Kidney epithelial cell (primary cell): Measurements from ENCODE around the gene TM7SF3. TPM values are rescaled to one million over a fixed set of nuclear protein-coding genes. Genes with fewer than 3 reads are reported as not detected.

Source experiments
- DNase-seq: peaks from one replicate; pipeline ENCODE4 v3.0.0-alpha.2; 2010; ENCODE audit warnings: low read depth
- H3K27me3 ChIP-seq: 2 replicates; pipeline ENCODE4 v1.6.0; 2011; ENCODE audit warnings: low read length; ENCODE audit not compliant: control insufficient read depth, insufficient read depth
- H3K36me3 ChIP-seq: 2 replicates; pipeline ENCODE4 v1.5.1; 2011; ENCODE audit warnings: low read length; ENCODE audit not compliant: control insufficient read depth, insufficient read depth
- H3K4me3 ChIP-seq: 2 replicates; pipeline ENCODE4 v1.5.1; 2011; ENCODE audit warnings: low read depth, mild to moderate bottlenecking, control low read depth, low read length
- total RNA-seq: library from RNA; depleted of rRNA; stranded (reverse); fragments of >200 nt; gene quantifications from 2 replicates; pipeline ENCODE4 v1.2.3, GENCODE V29; 2015
- TF ChIP-seq, protein P1 (sequence below): IDR thresholded peaks from 2 replicates; pipeline ENCODE4 v1.5.1; 2011; ENCODE audit warnings: mild to moderate bottlenecking, moderate library complexity, low read length, control low read depth, inconsistent platforms; ENCODE audit not compliant: insufficient read depth, poor library complexity, severe bottlenecking

Gene TM7SF3
- total RNA-seq, 1 donor from 2014 or later = 59.5 TPM

GRCh38 chr12:26953447-26953846 is 60.7 kb downstream of the TM7SF3 start:
- DNase-seq = no peak
- Histone ChIP-seq H3K36me3 (peaks cover 1% of the 10 kb centered on the region), H3K27me3 (no peaks in the 10 kb centered on the region), H3K4me3 (no peak overlapping the region)
- TF ChIP-seq, protein P1, sequence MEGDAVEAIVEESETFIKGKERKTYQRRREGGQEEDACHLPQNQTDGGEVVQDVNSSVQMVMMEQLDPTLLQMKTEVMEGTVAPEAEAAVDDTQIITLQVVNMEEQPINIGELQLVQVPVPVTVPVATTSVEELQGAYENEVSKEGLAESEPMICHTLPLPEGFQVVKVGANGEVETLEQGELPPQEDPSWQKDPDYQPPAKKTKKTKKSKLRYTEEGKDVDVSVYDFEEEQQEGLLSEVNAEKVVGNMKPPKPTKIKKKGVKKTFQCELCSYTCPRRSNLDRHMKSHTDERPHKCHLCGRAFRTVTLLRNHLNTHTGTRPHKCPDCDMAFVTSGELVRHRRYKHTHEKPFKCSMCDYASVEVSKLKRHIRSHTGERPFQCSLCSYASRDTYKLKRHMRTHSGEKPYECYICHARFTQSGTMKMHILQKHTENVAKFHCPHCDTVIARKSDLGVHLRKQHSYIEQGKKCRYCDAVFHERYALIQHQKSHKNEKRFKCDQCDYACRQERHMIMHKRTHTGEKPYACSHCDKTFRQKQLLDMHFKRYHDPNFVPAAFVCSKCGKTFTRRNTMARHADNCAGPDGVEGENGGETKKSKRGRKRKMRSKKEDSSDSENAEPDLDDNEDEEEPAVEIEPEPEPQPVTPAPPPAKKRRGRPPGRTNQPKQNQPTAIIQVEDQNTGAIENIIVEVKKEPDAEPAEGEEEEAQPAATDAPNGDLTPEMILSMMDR = no peak

GRCh38 chr12:26948309-26948708 is 65.9 kb downstream of the TM7SF3 start:
- H3K4me3 ChIP-seq = no peak overlapping the region
- TF ChIP-seq, protein P1 = no peak
- H3K36me3 ChIP-seq = no peaks in the 10 kb centered on the region
- no peaks in the 10 kb centered on the region for H3K27me3 ChIP-seq
- DNase-seq = no peak

GRCh38 chr12:26941215-26941594 is 73.0 kb downstream of the TM7SF3 start:
- Histone ChIP-seq H3K36me3 (no peaks in the 10 kb centered on the region), H3K27me3 (no peaks in the 10 kb centered on the region), H3K4me3 (no peak overlapping the region)
- TF ChIP-seq, protein P1 = no peak
- DNase-seq = no peak

DNA sequence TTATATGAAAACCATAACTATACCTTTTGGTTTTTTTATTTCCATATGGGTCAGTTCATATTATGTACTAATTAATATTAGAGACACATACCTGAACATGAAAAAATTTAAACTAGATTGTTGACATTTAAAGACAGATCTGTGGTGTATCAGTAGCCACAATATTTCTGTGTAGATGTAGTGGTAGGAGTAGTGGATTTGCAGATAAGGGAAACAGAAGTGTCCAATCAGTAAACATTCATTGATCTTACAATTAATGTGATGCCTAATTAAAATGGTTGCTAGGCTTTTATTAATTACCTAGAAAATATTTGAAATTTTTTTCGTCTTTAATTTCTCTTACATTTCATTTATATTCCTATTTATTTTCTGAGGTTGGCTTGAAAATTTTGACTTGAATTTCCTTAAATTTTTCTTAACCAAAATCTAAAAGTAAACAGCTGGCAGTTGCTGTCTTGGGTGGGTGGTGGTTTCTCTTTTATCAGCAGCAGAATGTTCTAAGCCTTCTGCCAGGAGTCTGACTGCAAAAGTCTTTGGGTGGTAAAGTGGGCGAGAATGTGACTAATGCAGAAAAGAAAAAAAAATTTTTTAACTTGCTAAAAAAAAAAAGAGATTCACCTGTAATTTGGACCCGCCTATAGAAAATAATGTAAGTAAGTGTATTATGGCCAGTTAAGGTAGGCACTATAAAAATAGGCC is 73.5 kb downstream of the TM7SF3 start:
- no peaks in the 10 kb centered on the region for H3K36me3 ChIP-seq
- TF ChIP-seq, protein P1 = no peak
- no peak overlapping the region for H3K4me3 ChIP-seq
- no peak for DNase-seq
- H3K27me3 ChIP-seq = no peaks in the 10 kb centered on the region

GRCh38 chr12:26939953-26940352 is 74.2 kb downstream of the TM7SF3 start:
- Histone ChIP-seq H3K36me3 (no peaks in the 10 kb centered on the region), H3K4me3 (no peak overlapping the region), H3K27me3 (no peaks in the 10 kb centered on the region)
- DNase-seq = no peak
- TF ChIP-seq, protein P1 = no peak
